Kidney epithelial cell (primary cell): Measurements from ENCODE around the gene STX17. TPM values are rescaled to one million over a fixed set of nuclear protein-coding genes. Genes with fewer than 3 reads are reported as not detected.

ENCODE experiments used
- DNase-seq: peaks from one replicate; pipeline ENCODE4 v3.0.0-alpha.2; 2010; ENCODE audit warnings: low read depth
- H3K27me3 ChIP-seq: 2 replicates; pipeline ENCODE4 v1.6.0; 2011; ENCODE audit warnings: low read length; ENCODE audit not compliant: control insufficient read depth, insufficient read depth
- H3K36me3 ChIP-seq: 2 replicates; pipeline ENCODE4 v1.5.1; 2011; ENCODE audit warnings: low read length; ENCODE audit not compliant: control insufficient read depth, insufficient read depth
- H3K4me3 ChIP-seq: 2 replicates; pipeline ENCODE4 v1.5.1; 2011; ENCODE audit warnings: low read depth, mild to moderate bottlenecking, control low read depth, low read length
- total RNA-seq: library from RNA; depleted of rRNA; stranded (reverse); fragments of >200 nt; gene quantifications from 2 replicates; pipeline ENCODE4 v1.2.3, GENCODE V29; 2015
- TF ChIP-seq, protein P1 (sequence below): IDR thresholded peaks from 2 replicates; pipeline ENCODE4 v1.5.1; 2011; ENCODE audit warnings: mild to moderate bottlenecking, moderate library complexity, low read length, control low read depth, inconsistent platforms; ENCODE audit not compliant: insufficient read depth, poor library complexity, severe bottlenecking

The STX17 gene
- total RNA-seq, 1 donor from 2014 or later, result 22.7 TPM

DNA sequence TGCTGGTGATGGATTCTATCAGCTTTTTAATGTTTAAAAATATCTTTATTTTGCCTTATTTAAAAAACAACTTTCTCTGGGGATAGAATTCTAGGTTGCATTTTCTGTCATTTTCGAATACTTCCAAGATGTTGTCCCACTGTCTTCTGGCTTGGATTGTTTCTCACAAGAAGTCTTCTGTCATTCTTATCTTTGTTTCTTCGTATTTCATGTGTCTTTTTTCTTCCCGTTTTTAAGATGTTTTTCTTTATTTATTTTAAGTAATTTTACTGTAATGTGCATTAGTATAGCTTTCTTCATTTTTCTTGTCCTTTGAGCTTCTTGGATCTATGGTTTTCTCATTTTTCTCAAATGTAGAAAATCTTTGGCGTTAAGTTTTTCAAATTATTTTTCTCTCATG lies 19.1 kb downstream of the STX17 start:
- TF ChIP-seq, protein P1, sequence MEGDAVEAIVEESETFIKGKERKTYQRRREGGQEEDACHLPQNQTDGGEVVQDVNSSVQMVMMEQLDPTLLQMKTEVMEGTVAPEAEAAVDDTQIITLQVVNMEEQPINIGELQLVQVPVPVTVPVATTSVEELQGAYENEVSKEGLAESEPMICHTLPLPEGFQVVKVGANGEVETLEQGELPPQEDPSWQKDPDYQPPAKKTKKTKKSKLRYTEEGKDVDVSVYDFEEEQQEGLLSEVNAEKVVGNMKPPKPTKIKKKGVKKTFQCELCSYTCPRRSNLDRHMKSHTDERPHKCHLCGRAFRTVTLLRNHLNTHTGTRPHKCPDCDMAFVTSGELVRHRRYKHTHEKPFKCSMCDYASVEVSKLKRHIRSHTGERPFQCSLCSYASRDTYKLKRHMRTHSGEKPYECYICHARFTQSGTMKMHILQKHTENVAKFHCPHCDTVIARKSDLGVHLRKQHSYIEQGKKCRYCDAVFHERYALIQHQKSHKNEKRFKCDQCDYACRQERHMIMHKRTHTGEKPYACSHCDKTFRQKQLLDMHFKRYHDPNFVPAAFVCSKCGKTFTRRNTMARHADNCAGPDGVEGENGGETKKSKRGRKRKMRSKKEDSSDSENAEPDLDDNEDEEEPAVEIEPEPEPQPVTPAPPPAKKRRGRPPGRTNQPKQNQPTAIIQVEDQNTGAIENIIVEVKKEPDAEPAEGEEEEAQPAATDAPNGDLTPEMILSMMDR, result no peak
- no peaks in the 10 kb centered on the region for H3K27me3 ChIP-seq
- H3K36me3 ChIP-seq, result no peaks in the 10 kb centered on the region
- DNase-seq, result no peak
- no peak overlapping the region for H3K4me3 ChIP-seq

DNA sequence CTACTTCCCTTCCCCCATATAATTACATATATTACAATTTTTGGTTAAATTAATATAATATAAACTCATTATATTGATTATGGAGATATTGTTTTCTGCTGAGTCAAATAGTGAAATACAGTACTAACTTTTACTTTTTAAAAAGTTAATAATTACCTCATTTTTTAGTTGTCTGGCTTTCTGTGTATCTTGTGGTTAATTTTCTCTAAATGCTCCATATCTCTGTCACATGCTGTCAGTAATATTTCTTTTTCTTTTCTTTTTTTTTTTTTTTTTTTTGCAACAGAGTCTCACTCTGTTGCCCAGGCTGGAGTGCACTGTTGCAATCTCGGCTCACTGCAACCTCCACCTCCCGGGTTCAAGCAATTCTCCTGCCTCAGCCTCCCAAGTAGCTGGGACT lies 23.2 kb downstream of the STX17 start:
- H3K27me3 ChIP-seq, result no peaks in the 10 kb centered on the region
- no peak for DNase-seq
- H3K36me3 ChIP-seq, result no peaks in the 10 kb centered on the region
- H3K4me3 ChIP-seq, result no peak overlapping the region
- TF ChIP-seq, protein P1, result no peak

DNA sequence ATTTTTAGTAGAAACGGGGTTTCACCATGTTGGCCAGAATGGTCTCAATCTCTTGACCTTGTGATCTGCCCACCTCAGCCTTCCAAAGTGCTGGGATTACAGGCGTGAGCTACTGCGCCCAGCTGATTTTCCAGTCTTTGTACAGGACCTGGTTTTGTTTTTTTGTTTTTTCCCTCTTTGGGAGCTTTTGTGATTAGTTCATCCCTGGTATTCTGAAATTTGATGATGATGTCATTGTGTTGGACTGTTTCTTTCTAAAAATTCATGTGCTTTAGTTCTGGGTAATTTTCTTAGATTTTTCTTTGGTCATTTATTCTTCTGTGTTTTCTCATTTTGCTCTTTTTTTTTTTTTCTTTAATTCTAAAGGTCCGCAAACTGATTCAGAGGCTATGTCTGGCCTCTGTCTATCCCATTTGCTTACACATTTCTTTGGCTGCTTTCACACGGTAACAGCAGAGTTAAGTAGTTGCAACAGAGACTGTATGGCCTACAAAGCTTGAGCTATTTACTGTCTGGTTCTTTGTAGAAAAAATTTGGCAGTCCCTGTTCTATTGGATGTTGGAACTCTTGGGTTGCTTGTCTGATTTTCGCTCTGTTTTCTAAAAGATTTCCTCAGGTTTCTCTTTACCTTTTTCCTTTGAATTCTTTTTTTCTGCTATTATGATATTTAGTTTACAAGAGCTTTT lies 24.8 kb downstream of the STX17 start:
- H3K4me3 ChIP-seq, result no peak overlapping the region
- no peaks in the 10 kb centered on the region for H3K27me3 ChIP-seq
- DNase-seq, result no peak
- no peaks in the 10 kb centered on the region for H3K36me3 ChIP-seq
- TF ChIP-seq, protein P1, result no peak

DNA sequence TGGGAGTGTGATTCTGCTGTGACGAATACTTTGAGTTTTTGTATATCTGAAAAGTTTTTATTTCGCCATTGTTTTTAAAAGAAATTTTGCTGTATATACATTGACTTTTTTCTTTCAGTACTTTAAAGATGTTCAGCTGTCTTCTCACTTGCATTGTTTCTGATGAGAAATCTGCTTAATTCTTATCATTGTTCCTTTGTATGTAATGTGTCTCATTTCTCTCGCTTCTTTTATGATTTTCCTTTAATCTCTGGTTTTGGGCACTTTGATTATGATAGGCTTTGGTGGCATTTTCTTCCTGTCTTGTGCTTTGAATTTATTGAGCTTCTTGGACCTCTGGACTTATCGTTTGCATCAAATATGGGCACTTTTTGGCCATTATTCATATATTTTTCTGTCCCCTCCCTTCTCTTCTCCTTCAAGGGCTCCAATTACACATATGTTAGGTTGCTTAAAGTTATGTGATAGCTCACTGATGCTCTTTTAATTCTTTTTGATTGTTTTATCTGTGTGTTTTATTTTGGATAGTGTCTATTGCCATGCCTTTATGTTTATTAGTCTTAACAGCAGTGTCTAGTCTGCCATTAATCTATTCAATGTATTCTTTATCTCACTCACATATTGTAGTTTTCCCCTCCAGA lies 30.6 kb downstream of the STX17 start:
- Histone ChIP-seq H3K27me3 (no peaks in the 10 kb centered on the region), H3K4me3 (no peak overlapping the region), H3K36me3 (no peaks in the 10 kb centered on the region)
- TF ChIP-seq, protein P1, result no peak
- DNase-seq, result no peak

DNA sequence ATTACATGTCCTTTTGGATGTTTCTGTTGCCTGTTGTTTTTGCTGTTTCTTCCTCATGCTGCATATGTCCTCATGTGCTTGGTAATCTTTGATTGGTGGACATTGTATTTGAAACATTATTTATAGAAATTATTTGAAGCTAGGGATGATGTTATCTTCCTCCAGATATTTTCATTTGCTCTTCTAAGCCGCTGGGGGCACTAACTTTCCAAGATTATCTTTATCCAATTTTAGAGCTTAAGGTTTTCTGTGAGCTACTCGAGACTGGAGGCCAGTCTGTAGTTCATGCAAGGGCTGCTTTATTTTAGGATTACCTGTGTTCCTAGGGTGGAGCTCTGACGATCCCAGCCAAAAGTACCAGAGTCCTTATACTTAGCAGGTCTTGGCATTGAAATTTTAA lies 40.9 kb downstream of the STX17 start:
- Histone ChIP-seq H3K27me3 (no peaks in the 10 kb centered on the region), H3K4me3 (no peak overlapping the region), H3K36me3 (no peaks in the 10 kb centered on the region)
- TF ChIP-seq, protein P1, result peak; percentile 22
- no peak for DNase-seq

DNA sequence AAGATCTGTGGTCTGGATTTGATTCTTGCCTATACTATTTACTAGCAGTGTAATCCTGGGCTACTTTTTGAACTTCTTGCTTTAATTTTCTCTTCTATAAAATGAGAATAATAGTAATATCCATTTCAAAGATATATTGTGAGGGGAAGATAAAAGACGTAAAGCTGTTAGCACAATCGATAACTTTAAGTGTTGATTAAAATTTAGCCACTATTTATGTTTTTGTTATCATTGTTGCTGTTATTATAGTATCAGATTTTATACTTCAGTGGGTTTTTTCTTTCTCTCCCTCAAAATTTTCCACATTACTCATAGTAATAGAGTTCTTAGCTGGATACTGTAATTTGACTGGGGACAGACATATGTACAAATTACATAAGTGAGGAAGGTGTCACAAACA lies 42.0 kb downstream of the STX17 start:
- Histone ChIP-seq H3K4me3 (no peak overlapping the region), H3K27me3 (no peaks in the 10 kb centered on the region), H3K36me3 (no peaks in the 10 kb centered on the region)
- no peak for DNase-seq
- TF ChIP-seq, protein P1, result no peak
